Karpas-422 (cell line): ENCODE measurements around the gene PPFIA1. TPM values are rescaled to one million over a fixed set of nuclear protein-coding genes. Genes with fewer than 3 reads are reported as not detected.

Experiments
- DNase-seq: peaks from one replicate; pipeline ENCODE4 v3.0.0-alpha.2; 2015
- H2AFZ ChIP-seq: fragments of 200-600 bp; sonication (generic); 2 replicates; pipeline ENCODE4 v1.6.1; 2014; ENCODE audit warnings: antibody characterized with exemption, low read length, mixed read lengths
- H3K27ac ChIP-seq: fragments of 200-600 bp; sonication (generic); 2 replicates; pipeline ENCODE4 v1.5.1; 2014; ENCODE audit warnings: mild to moderate bottlenecking, low read length, moderate library complexity
- H3K27me3 ChIP-seq: fragments of 200-600 bp; sonication (generic); 2 replicates; pipeline ENCODE4 v1.6.1; 2014; ENCODE audit warnings: low read length, mixed read lengths
- H3K36me3 ChIP-seq: fragments of 200-600 bp; sonication (generic); 2 replicates; pipeline ENCODE4 v1.6.1; 2014; ENCODE audit warnings: low read length, mixed read lengths; ENCODE audit not compliant: insufficient read depth
- H3K4me1 ChIP-seq: fragments of 200-600 bp; sonication (generic); 2 replicates; pipeline ENCODE4 v1.6.1; 2014; ENCODE audit warnings: mild to moderate bottlenecking, low read length, mixed read lengths
- H3K4me2 ChIP-seq: fragments of 200-600 bp; sonication (generic); 2 replicates; pipeline ENCODE4 v1.6.1; 2014; ENCODE audit warnings: low read length, low read depth, mild to moderate bottlenecking; ENCODE audit not compliant: poor library complexity, severe bottlenecking
- H3K4me3 ChIP-seq: fragments of 200-600 bp; sonication (generic); 2 replicates; pipeline ENCODE4 v1.5.1; 2014; ENCODE audit warnings: mild to moderate bottlenecking, antibody characterized with exemption, low read length, mixed read lengths
- H3K79me2 ChIP-seq: fragments of 200-600 bp; sonication (generic); 2 replicates; pipeline ENCODE4 v1.6.1; 2014; ENCODE audit warnings: mild to moderate bottlenecking, low read length, mixed read lengths
- H3K9ac ChIP-seq: fragments of 200-600 bp; sonication (generic); 2 replicates; pipeline ENCODE4 v1.6.0; 2014; ENCODE audit warnings: low read length
- H3K9me2 ChIP-seq: fragments of 200-600 bp; sonication (generic), shearing (Covaris generic); replicated peaks from 2 replicates; pipeline ENCODE4 v1.6.0; 2014; ENCODE audit warnings: mild to moderate bottlenecking, low read length, moderate library complexity; ENCODE audit not compliant: insufficient read depth
- H3K9me3 ChIP-seq: fragments of 300-700, 200-600 bp; sonication (generic); 2 replicates; pipeline ENCODE4 v1.6.1; 2014; ENCODE audit warnings: low read length, mixed read lengths
- H4K20me1 ChIP-seq: fragments of 200-600 bp; sonication (generic); 2 replicates; pipeline ENCODE4 v1.6.1; 2014; ENCODE audit warnings: mild to moderate bottlenecking, antibody characterized with exemption, low read length, low read depth; ENCODE audit not compliant: insufficient read depth
- total RNA-seq: library from RNA; depleted of rRNA; stranded (reverse); fragments of >200 nt; shearing (Covaris generic); gene quantifications from 2 replicates; pipeline ENCODE4 v1.2.3, GENCODE V29; 2014; ENCODE audit warnings: low replicate concordance

PPFIA1 gene
- total RNA-seq, 1 experiment from 2014 or later, result 24.6 TPM

- Histone ChIP-seq H3K79me2 (peaks cover 91% of the 10 kb centered on the region), H2AFZ (no peak overlapping the region), H3K27ac (no peak overlapping the region), H3K9ac (no peak overlapping the region), H3K36me3 (0 out of 2 replicates have a peak, but pooled peaks cover 4% of the 10 kb centered on the region), H3K9me2 (no peaks in the 10 kb centered on the region), H4K20me1 (peaks cover 25% of the 10 kb centered on the region), H3K4me2 (no peak overlapping the region), H3K27me3 (no peaks in the 10 kb centered on the region), H3K4me3 (no peak overlapping the region), H3K9me3 (no peaks in the 10 kb centered on the region), H3K4me1 (0 out of 2 replicates have a peak, but pooled peaks cover 3% of the 10 kb centered on the region)
- DNase-seq, result no peak
These were observed 31.9 kb downstream of the PPFIA1 start for GRCh38 chr11:70302419-70302752.

- H3K4me2 ChIP-seq, result no peak overlapping the region
- H3K79me2 ChIP-seq, result peaks cover 91% of the 10 kb centered on the region
- H4K20me1 ChIP-seq, result peaks cover 24% of the 10 kb centered on the region
- H3K9me2 ChIP-seq, result no peaks in the 10 kb centered on the region
- no peaks in the 10 kb centered on the region for H3K27me3 ChIP-seq
- DNase-seq, result no peak
- H3K36me3 ChIP-seq, result 0 out of 2 replicates have a peak, but pooled peaks cover 3% of the 10 kb centered on the region
- H3K9me3 ChIP-seq, result no peaks in the 10 kb centered on the region
- no peak overlapping the region for H2AFZ ChIP-seq
- H3K9ac ChIP-seq, result no peak overlapping the region
- no peak overlapping the region for H3K27ac ChIP-seq
- H3K4me3 ChIP-seq, result no peak overlapping the region
- 0 out of 2 replicates have a peak, but pooled peaks cover 3% of the 10 kb centered on the region for H3K4me1 ChIP-seq
These were observed 32.6 kb downstream of the PPFIA1 start for GRCh38 chr11:70303070-70303469.

- no peak overlapping the region for H3K27ac ChIP-seq
- H4K20me1 ChIP-seq, result peaks cover 16% of the 10 kb centered on the region
- H2AFZ ChIP-seq, result no peak overlapping the region
- peaks cover 91% of the 10 kb centered on the region for H3K79me2 ChIP-seq
- no peak overlapping the region for H3K4me2 ChIP-seq
- H3K4me1 ChIP-seq, result 0 out of 2 replicates have a peak, but pooled peaks cover 3% of the 10 kb centered on the region
- no peak overlapping the region for H3K9ac ChIP-seq
- DNase-seq, result no peak
- H3K9me3 ChIP-seq, result no peaks in the 10 kb centered on the region
- no peaks in the 10 kb centered on the region for H3K27me3 ChIP-seq
- H3K36me3 ChIP-seq, result no peaks in the 10 kb centered on the region
- H3K4me3 ChIP-seq, result no peak overlapping the region
- no peaks in the 10 kb centered on the region for H3K9me2 ChIP-seq
These were observed 33.7 kb downstream of the PPFIA1 start for GRCh38 chr11:70304208-70304603.

- Histone ChIP-seq H3K9ac (no peak overlapping the region), H3K79me2 (peaks cover 96% of the 10 kb centered on the region), H3K27me3 (no peaks in the 10 kb centered on the region), H2AFZ (no peak overlapping the region), H3K4me3 (no peak overlapping the region), H3K36me3 (no peaks in the 10 kb centered on the region), H3K4me1 (0 out of 2 replicates have a peak, but pooled peaks cover 3% of the 10 kb centered on the region), H3K4me2 (no peak overlapping the region), H3K9me2 (no peaks in the 10 kb centered on the region), H4K20me1 (peaks cover 14% of the 10 kb centered on the region), H3K27ac (no peak overlapping the region), H3K9me3 (no peaks in the 10 kb centered on the region)
- no peak for DNase-seq
These were observed 35.0 kb downstream of the PPFIA1 start for GRCh38 chr11:70305501-70305900.

- H3K4me2 ChIP-seq, result no peak overlapping the region
- no peak overlapping the region for H2AFZ ChIP-seq
- peaks cover 96% of the 10 kb centered on the region for H3K79me2 ChIP-seq
- no peaks in the 10 kb centered on the region for H3K9me3 ChIP-seq
- 0 out of 2 replicates have a peak, but pooled peaks cover 3% of the 10 kb centered on the region for H3K4me1 ChIP-seq
- no peak overlapping the region for H3K4me3 ChIP-seq
- H4K20me1 ChIP-seq, result peaks cover 14% of the 10 kb centered on the region
- H3K27ac ChIP-seq, result no peak overlapping the region
- no peaks in the 10 kb centered on the region for H3K36me3 ChIP-seq
- no peak overlapping the region for H3K9ac ChIP-seq
- no peaks in the 10 kb centered on the region for H3K27me3 ChIP-seq
- no peak for DNase-seq
- H3K9me2 ChIP-seq, result no peaks in the 10 kb centered on the region
These were observed 36.1 kb downstream of the PPFIA1 start for GRCh38 chr11:70306586-70307033.

GRCh38 chr11:70307176-70307575, 36.7 kb downstream of the PPFIA1 start:
- Histone ChIP-seq H2AFZ (no peak overlapping the region), H3K9ac (no peak overlapping the region), H3K79me2 (peaks cover 96% of the 10 kb centered on the region), H3K27ac (no peak overlapping the region), H3K27me3 (no peaks in the 10 kb centered on the region), H3K4me2 (no peak overlapping the region), H4K20me1 (peaks cover 10% of the 10 kb centered on the region; the same call in 1 of the 2 replicates), H3K9me2 (no peaks in the 10 kb centered on the region), H3K9me3 (no peaks in the 10 kb centered on the region), H3K36me3 (no peaks in the 10 kb centered on the region), H3K4me3 (no peak overlapping the region), H3K4me1 (0 out of 2 replicates have a peak, but pooled peaks cover 3% of the 10 kb centered on the region)
- no peak for DNase-seq

GRCh38 chr11:70311616-70312015, 41.1 kb downstream of the PPFIA1 start:
- Histone ChIP-seq H3K79me2 (peaks cover 100% of the 10 kb centered on the region), H3K9ac (no peak overlapping the region), H3K4me2 (no peak overlapping the region), H3K4me3 (no peak overlapping the region), H3K27me3 (no peaks in the 10 kb centered on the region), H3K9me2 (no peaks in the 10 kb centered on the region), H3K9me3 (no peaks in the 10 kb centered on the region), H3K36me3 (no peaks in the 10 kb centered on the region), H2AFZ (no peak overlapping the region), H3K4me1 (no peaks in the 10 kb centered on the region), H3K27ac (no peak overlapping the region), H4K20me1 (0 out of 2 replicates have a peak, but pooled peaks cover 2% of the 10 kb centered on the region)
- DNase-seq, result no peak

- Histone ChIP-seq H3K9me3 (no peaks in the 10 kb centered on the region), H3K36me3 (no peaks in the 10 kb centered on the region), H3K79me2 (peaks cover 100% of the 10 kb centered on the region), H3K27me3 (no peaks in the 10 kb centered on the region), H3K4me2 (no peak overlapping the region), H2AFZ (no peak overlapping the region), H3K27ac (no peak overlapping the region), H3K9me2 (no peaks in the 10 kb centered on the region), H3K4me1 (no peaks in the 10 kb centered on the region), H3K9ac (no peak overlapping the region), H3K4me3 (no peak overlapping the region), H4K20me1 (0 out of 2 replicates have a peak, but pooled peaks cover 2% of the 10 kb centered on the region)
- no peak for DNase-seq
These were observed 42.2 kb downstream of the PPFIA1 start for GRCh38 chr11:70312401-70313357.
